HG03025 (cell line): ENCODE data around the gene CATSPER4.

Source experiments
- ATAC-seq: cut with Tn5 transposase; IDR thresholded peaks from one replicate; pipeline ENCODE4 v1.9.1; 2021; ENCODE audit warnings: mild to moderate bottlenecking, moderate library complexity; ENCODE audit not compliant: unreplicated experiment, low FRiP score

The CATSPER4 gene

DNA sequence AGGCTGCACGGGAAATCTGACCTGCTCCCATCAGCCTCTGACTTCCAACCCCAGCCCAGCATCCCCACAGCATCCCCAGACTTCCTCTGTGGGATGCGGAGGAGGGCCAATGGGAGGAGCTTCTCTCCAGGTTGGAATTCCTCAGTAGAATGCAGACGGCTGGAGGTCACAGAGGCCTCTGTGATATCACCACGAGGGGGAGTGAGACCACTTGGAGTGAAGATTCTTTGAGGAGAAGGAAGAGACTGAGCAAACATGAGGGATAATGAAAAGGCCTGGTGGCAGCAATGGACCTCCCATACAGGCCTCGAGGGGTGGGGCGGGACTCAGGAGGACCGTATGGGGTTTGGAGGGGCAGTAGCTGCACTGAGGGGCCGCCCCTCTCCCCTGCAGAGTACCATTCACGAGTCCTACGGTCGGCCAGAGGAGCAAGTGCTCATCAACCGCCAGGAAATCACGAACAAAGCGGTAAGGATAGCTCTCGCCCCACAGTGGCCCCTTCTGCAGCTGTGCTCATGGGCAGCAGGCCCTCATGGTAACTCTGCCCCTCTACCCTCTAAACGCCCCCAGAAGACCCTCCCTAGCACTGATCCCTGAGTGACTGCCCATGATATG is at the start of gene CATSPER4:
CATSPER4 (plus strand) TSS at position 230 of the 615 bp plus-strand sequence; CDS start at position 256, 26 bp downstream.
- ATAC-seq = no peak

DNA sequence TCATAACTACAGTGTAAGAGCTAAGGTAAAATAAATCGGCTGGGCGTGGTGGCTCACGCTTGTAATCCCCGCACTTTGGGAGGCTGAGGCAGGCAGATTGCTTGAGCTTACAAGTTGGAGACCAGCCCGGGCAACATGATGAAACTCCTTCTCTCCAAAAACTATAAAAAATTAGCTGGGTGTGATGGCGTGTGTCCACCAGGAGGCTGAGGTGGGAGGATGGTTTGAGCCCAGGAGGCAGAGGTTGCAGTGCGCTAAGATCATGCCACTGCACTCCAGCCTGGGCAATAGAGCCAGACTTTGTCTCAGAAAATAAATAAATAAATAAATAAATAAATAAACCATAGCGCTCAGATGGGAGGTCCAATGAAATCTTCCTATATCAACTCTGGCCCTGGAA is 48.2 kb upstream of the CATSPER4 start:
- no peak for ATAC-seq

DNA sequence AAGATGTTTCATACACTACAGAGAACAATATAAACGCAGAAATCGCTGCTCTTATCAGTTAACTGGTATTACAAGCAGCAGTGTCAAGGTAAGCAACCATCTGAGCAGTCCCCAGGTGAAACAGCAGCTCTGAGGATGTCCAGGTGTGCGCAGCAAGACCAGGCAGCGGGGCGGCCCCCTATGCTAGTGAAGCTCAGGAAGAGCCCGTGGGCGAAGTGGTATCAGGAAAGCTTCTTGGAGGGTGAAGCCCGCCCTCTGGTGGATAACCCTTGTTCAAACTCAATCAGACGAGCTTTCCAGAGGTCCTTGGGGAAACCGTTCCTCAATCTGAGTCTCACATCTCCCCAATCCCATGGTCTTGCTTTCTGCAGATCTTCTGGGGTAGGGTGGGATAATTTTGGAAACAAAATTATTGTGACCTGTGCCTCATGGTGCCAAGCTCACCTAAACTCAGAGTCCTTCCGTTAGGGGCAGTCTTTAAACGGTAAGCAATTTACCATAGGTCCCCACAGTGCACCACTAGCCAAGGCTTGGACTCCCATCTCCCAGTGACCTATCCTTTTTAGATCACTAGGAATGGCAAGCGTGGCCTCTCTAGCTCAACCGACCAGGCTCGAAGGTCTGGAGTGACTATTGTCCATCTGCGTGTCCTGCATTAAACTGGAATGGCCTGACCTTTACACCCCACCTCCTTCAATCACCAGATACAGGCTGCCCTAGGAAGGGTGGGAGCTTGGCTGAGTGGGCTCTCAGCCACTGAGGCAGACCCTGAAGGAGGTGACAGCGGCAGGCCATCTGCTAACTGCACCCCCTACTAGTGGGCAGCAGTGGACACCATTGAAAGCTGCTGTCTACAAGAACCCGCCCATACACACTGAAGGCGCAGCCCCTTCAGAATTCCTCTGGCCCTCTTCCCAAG is 45.1 kb upstream of the CATSPER4 start:
- ATAC-seq = no peak

DNA sequence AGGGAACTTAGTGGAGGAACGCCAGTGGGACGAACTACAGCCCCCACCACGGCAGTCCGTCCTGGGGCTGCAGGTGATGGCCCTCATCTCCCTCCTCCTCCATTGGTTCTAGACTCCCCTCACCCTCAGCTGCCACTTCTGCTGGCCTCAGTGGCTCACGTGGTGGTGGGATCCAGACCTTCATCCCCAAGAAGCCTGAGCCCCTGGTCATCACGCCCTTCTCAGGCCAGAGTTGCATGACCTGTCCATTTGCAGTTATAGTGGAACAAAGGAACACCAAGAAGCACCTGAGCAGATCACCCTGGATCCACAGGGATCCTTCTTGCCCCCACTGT is 44.5 kb upstream of the CATSPER4 start:
- ATAC-seq = no peak

DNA sequence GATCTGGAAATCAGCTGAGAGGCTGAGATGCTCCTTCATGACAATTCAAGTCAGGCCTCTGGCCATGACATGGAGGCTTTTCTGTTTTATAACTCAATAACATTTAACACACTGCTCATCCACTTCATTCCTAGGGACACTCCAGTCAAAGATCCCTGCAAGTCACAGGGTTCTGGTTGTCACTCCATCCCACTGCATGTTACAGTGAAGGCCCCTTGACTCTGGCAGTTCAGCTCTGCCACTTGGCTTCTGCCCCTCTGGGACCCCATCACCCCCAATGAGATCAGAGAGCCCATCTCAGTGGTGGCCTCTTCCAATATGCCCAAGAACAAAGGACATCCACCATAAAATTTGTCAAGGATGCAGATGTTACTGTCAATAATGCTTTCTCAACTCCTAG is 41.5 kb upstream of the CATSPER4 start:
- no peak for ATAC-seq

DNA sequence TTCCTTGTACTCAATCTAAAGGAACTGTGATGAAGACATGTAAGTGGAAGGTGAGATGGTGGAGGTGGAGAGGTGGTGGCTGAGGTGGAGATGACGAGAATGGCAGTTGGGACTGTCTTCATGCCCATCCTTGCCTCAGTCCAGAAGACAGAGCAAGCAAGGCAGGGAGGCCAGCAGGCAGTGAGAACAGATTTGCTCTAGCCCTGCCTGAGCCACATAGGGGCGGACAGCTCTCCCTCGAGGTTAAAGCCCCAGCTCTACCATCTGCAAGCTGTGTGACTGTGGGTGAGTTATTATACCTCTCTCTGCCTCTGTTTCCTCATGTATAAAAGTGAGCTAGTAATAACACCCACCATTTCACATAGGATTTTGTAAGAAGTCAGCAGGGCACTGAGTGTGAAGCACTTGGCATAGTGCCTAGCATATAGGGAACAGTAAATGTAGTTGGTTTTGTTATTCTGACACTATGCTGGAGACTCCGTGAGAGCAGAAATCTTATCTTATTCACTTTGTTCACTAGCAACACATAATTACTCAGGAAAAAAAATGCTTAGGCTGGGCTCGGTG is 36.4 kb upstream of the CATSPER4 start:
- ATAC-seq = no peak

DNA sequence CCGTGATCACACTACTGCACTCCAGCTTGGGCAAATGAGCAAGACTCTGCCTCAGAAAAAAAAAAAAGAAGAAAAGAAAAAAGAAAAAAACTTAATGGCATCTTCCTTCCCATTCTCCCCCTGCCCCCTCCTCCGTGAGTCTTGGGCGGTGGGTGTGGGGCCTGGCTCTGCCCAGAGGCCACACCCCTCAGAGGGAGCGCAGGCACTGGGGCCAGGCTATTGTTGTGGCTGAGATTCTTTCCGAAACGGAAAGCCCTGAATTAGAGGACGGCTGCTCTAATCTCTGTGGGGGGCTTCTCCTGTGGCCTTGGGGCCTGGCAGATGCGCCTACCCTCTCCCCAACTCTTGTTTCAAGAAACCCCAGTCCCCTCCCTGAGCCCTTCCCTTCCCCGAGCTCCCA is 35.7 kb upstream of the CATSPER4 start:
- ATAC-seq = no peak

DNA sequence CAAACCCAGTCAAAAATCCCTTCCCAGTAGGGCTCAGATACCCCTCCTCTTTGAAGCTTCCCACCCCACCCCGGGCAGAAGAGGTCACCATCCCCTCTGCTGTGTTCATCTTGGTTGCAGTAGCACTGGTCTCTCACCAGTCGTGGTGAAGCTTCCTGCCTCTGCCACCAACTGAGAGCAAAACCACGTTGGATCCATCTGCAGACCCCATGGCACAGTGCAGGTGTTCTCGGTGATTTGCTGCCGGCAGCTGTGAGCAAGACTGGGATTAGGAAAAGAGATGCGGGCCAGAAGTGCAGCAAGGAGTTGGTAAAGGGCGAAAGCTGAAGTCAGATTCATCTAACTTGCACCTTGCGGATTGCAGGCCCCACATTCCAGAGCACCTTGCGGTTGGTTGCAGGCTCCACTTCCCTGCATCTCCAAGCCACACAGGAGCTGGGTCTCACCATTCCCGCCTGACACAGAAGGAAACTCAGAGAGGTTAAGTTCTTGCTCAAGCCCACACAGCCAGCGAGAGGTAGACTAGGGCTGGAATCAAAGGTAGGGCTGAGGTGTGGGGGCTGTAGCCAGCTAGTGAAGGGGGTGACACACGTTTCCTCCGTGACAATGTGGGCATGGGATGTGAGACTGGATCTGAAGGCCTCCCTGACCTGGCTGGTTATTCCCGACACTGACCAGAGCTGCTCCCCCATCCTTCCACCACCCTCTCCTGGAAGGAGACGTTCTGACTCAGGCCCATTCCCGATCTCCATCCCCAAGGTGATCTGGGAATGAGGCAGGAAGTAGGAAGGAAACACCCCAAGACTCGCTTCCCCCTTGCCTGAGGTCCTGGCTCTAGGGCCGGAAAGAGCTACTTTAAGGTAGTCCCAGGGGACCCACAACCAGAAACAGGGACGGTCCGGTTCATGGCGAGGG is 34.8 kb upstream of the CATSPER4 start:
- no peak for ATAC-seq

DNA sequence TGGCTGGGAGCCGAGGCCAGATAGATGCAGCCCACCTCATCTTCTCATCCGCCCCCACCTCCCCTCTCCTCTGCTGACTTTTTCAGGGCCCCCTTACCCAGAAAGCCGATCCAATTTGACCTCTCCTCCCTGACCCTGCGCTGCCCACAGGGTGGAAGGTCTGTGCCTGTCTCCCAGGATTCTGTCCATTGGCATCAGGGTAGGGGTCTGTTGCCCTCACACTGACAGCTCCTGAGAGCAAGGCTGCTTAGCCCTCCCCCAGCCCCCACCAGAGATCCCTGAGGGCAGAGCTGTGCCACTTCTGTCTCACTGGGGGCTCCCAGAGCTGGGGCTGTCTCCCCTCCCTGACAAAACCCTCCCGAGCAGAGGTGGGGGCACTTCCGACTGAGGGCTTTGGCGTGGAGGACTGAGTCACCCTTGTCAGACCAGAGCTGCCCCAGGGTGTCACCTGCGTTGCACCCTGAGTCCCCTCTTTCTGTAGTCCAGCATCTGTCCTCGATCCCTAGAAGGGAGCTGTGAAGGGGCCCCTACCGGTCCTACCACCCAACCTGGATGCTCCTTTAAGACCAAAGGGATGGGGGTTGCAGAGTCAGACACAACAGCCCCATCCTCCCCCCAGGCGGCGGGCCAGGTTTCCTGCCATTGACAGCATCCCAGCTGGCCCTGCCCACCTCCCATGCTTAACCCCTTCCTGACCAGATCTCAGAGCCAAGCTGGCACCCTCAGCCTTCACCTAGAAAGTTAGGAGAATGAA is 33.9 kb upstream of the CATSPER4 start:
- no peak for ATAC-seq

DNA sequence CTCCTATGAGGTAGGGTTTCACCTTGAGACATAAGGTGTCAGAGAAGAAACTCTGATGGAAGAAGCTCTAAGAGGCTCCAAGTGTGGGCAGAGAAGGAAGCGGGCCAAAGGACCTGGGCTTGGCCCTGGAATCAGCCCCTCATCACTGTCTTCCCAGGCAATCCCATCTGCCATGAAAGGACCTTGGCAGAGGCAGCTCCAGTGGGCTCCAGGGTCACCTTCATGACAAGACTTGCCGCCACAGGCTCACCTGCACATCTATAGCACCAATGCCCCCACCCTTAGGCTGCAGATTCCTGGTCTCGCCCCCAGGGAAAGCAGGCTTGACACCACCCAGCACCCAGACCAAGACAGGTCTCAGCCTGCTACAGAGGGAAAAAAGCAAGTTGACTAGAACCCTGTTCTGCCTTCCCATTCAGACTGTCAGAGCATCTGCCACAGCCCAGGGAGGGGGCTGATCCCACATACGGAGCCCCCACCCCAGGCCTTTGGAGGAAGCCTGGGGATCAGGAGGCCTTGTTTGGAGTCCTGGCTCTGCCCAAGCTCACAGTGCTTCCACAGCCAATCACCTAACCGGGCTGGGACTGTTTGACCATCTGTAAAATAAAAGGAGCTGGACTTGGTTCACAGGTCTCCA is 32.0 kb upstream of the CATSPER4 start:
- ATAC-seq = no peak

DNA sequence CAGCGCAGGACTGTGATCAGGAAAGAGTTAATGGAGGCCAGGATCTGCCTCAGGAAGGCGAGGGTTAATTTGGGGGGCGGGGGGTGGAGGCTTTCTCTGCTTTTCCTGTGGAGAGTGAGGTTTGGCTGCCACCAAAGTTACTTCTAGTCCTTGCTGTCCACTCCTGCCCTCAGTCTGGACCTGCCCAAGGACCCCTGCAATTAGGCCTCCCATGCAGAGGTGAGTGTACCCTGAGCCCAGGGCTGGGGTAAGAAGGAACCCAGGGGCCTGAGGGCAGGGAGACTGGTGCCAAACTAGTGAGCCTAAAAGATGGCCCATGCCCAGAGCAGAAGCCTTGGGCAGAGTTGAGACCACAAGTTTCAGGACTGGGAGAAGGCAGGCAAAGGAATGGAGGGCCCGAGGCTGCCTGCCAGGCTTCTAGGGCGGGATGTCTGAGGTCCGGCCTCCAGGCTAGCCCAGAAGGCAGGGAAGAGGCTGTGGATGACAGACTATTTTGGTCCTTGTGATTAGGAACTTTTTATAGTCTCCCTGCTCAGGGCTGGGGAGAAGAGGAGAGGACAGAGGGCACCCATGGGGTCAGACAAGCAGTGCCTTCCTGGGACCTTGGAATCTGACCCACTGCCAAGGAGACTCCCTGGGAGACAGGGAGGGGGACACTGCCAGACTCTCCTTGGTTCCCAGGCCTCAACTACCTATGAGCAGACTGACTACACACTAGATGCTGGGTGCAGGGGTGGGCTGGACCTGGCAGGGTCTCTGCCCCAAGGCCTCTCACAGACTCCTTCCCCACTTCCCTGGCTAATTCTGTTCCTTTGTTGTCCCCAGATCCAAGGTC is 31.3 kb upstream of the CATSPER4 start, which contains the start of gene FAM110D:
FAM110D (plus strand) TSS at position 172 of the 835 bp plus-strand sequence. CDS start 2,213 bp downstream, outside the sequence.
- no peak for ATAC-seq

DNA sequence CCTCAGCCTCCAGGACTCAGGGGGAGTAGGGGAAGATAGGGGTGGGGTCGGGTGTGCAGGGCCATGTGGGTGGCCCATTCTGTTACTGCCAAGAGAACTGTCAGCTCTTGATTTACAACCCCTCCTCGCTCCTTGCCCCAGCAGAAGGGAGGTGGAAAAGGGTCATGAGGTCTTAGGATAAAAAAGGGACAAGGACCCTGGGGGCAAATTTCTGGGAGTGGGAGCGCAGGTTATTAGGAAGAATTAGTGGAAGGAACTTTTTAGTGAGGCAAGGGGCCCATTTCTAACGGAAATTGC is 30.7 kb upstream of the CATSPER4 start:
- ATAC-seq = no peak

DNA sequence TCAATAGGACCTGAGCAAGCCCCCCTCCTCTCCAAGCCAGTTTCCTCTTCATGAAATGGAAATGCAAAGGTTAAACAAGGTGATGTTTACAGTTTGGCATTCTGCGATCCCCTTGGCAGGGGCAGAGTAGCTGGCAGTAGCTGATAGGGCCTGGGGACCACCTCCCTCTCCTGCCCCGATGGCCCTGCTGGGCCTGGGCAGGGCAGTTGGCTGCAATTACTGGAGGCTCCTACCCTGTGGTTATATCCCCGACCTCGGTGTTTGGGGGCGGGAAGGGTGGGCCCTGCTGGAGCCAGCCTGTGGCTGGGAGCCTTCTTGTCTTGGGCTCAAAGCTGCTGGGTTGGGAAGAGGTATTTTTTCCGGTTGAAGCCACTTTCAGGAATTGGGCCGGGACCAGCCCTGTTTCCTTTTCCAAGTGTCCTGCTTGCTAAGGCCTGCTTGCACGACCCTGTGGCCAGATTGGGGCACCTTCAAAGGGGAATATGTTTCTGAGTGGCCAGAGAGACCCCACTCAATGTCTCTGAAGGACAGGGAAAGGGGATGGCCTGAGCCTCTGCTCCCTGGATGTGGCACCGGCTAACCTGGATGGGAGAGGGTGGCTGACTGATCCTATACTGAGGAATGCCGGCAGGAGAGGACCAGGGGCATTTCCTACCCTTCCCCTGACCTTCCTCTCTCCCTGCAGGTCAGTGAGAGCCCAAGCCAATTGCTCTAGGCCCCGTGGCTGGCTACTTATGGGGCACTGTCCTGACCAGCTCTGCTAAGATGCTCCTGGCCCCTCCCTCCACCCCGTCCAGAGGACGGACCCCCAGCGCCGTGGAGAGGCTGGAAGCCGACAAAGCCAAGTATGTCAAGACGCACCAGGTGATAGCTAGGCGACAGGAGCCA is 29.6 kb upstream of the CATSPER4 start:
- no peak for ATAC-seq

DNA sequence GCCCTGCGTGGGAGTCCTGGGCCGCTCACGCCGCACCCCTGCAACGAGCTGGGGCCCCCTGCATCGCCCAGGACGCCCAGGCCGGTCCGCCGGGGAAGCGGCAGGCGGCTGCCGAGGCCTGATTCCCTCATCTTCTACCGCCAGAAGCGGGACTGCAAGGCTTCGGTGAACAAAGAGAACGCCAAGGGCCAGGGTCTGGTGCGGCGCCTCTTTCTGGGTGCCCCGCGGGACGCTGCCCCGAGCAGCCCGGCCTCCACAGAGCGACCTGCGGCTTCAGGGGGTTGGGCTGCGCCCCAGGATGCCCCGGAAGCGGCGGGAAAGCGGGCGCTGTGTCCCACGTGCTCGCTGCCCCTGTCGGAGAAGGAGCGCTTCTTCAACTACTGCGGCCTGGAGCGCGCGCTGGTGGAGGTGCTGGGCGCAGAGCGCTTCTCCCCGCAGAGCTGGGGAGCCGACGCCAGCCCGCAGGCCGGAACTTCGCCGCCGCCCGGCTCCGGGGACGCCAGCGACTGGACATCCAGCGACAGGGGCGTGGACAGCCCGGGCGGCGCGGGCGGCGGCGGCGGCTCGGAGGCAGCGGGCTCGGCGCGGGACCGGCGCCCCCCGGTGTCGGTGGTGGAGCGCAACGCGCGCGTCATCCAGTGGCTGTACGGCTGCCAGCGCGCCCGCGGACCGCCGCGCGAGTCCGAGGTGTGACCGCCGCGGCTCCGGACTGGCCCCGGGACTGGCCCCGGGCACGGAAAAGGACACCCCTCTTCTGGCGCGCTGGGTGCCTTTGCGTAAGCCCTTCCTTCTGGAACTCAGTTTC is 28.8 kb upstream of the CATSPER4 start:
- no peak for ATAC-seq

DNA sequence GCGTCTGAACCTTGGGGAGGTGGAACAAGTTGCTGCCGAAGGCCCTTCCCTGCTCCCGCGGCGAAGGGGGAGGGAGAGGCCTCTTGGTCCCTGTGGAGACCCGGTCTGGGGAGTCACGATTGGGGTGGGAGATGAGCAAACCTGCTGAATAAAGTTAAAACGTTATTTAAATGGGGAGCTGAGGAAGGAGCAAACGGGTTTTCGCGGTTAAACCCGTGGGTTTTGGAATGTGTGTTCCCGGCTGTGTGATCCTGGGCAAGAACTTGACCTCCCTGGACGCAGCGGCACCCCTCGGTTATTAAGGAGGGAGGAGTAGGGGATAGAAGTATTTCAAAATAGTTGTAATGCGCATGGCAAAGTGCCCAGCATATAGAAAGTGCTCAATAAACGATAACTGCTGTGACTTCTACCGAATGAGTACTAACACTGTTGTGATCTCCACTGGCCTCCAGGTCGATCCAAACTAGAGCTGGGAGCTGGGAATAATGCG is 28.1 kb upstream of the CATSPER4 start:
- no peak for ATAC-seq

DNA sequence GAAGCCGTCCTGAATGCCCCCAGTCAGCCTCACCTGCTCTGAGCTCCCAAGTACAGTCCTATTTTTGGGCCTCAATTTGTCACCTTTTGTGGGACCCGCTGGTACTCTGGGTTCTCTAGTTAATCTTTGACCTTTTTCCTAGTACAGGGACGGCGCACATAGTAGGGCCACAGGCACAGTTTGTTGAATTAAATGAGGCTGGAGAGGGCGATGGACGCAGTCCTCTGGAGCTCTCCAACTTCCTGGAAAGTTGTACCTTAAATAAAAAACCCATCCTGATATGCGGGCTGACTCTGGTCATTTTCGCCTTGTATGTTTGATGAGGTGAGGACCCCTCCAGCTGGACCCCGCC is 26.7 kb upstream of the CATSPER4 start:
- no peak for ATAC-seq
